Measurements from ENCODE around the gene C1QTNF1.

- TF ChIP-seq CTCF (conservative IDR thresholded peaks at IDR 0.05; ENCODE audit: low read length) (no peak), EZH2phosphoT487 (IDR thresholded peaks at IDR 0.05; ENCODE audit: borderline replicate concordance, low read depth, low read length) (no peak)
Measured at GRCh38 chr17:78990349-78991016, 33.5 kb upstream of the C1QTNF1 start.
